Putamen (tissue), 1 donor: ENCODE measurements around the gene PANK4.
"Not testable (repeated sequence)": the region's sequence is repeated elsewhere in the genome, so short reads cannot be mapped to it uniquely, and the experiment has no call there.

Source experiments
- DNase-seq: peaks from one replicate; pipeline ENCODE4 v3.0.0-alpha.2; 2016; ENCODE audit warnings: low spot score

Gene PANK4

GRCh38 chr1:2558861-2559260 is 32.5 kb upstream of the PANK4 start:
- DNase-seq = no peak

- no peak for DNase-seq
These were observed 32.0 kb upstream of the PANK4 start for GRCh38 chr1:2558420-2558819.

DNA sequence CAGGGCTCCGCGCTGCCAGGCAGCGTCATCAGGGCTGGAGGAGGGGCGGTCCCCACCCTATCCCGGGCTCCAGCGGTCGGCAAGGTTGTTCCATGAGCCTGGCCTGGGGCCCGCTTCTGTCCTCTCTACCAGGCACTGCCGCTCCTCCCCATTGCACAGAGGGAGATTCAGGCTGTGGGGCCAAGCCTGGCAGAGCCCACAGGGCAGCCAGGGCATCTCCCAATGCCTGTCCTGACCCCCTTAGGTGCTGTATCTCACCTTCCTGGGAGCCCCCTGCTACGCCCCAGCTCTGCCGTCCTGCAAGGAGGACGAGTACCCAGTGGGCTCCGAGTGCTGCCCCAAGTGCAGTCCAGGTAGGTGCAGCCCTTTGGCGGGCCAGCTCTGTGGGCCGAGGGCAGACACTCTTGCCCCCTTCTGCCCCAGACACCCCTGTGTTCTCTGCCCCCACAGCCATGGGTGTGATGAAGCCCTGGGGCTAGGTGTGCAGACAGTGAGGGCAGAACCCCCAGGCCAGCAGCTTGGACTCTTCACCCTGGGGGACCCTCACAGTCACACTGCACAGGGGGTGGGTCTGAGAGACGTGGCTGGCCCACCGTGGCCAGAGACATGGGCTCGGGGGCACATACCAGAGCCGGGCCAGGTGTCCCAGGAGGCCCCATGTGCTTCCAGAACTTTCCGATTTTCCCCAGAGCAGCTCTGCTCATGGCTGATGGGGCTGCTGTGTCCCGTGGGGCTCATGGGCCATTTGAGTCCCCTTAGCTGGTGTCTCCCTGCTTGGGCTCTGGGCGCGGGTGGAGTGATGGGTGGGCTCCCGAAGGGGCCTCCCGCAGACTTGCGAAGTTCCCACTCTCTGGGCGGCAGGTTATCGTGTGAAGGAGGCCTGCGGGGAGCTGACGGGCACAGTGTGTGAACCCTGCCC is 31.3 kb upstream of the PANK4 start:
- DNase-seq = no peak

GRCh38 chr1:2556678-2557481 is 30.5 kb upstream of the PANK4 start:
- DNase-seq = no peak

DNA sequence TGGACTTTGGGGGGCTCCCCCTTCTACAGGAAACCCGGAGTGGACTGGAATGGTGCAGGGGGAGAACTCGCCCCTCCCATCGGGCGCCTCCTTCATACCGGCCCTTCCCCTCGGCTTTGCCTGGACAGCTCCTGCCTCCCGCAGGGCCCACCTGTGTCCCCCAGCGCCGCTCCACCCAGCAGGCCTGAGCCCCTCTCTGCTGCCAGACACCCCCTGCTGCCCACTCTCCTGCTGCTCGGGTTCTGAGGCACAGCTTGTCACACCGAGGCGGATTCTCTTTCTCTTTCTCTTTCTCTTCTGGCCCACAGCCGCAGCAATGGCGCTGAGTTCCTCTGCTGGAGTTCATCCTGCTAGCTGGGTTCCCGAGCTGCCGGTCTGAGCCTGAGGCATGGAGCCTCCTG is 29.9 kb upstream of the PANK4 start, which contains the start of gene TNFRSF14:
TSS of gene TNFRSF14 (plus strand) at position 95 of the 401 bp plus-strand sequence. CDS start at position 389, 294 bp downstream.
- DNase-seq = no peak

DNA sequence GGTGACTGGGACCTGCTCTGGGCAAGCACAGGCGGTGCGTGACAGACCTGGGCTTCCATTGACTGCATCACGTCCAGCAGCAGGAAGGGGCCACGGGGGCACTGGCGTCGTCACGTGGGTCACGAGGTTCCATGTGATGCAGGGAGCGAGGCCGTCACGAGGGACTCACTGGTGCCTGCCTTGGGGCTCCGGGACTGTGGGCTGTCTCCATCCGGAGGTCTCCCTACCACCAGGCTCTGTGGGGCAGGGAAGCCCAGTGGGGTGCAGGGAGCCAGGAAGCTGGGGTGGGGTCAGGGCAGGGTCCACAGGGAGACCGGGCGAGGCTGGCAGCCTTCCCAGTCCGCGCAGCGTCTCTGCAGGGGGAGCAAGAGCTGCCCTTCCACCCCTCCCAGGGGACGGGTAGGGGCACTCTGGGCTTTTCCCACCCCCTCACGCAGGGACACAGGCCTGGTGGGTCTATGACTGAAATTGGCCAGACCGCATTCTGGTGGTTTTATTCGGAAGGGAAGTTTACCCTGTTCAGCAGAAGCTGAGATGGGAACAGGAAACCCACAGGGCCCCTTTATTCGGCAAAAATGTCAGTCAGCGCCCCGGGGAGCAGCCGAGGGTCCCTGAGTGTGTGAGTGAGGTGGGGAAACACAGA is 29.4 kb upstream of the PANK4 start:
- no peak for DNase-seq

DNA sequence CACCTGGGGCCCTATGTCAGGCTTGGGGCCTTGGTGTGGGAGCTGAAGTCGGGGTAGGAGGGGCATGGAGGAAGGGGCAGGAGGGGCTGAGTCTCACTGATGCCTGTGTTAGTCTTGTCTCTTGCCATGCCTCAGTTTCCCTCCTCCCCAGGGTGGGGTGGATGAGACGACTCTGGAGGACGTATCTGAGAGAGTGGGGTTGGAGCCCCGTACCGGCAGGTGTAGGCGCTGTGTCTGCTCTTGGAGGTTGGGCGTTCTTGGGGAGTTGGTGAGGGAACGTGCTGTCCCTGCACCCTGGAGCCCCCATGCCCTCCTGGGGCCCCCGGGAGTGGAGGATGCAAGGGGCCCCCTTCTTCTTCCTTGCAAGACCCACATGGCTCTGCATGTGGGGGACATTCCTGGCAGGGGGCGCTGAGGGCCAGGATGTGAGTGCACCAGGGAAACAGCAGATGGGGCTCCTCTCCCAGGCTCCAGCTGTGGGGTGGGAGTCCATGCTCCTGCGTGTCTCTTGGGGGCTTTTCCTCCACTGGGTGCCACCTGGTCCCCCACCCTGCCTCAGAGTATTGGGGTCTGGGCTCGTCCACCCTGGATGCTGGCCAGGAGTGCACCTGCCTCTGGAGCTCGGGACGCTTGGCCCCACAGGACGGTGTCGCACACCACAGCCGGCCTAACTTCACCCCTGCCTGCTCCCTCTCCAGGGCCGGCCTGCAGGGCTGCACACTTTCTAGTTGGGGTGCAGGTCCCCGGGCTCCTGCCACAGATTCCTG is 28.4 kb upstream of the PANK4 start:
- DNase-seq = no peak

- DNase-seq = no peak
These were observed 27.6 kb upstream of the PANK4 start for GRCh38 chr1:2553871-2554620.

DNA sequence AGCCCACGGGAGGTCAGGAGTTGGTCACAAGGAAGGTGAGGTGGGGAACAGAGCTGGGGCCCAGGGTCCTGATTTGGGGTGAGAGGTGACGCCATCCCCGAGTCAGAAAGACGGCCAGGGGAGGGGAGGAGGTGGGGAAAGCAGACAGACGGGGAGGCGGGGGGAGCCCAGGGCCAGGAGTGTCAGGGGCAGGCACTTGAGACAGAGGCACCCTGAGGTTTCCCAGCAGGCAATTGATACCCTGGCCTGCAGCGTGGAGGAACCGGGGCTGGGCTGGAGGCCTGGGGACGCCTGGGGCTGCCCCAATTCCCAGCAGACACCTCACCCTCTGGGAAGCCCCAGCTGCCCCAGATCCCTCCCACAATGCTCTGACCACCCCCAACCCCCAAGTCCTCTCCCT is 26.7 kb upstream of the PANK4 start:
- DNase-seq = not testable (repeated sequence)

- DNase-seq = no peak
These were observed 25.8 kb upstream of the PANK4 start for GRCh38 chr1:2552189-2552588.

GRCh38 chr1:2551544-2551943 is 25.1 kb upstream of the PANK4 start:
- not testable (repeated sequence) for DNase-seq

DNA sequence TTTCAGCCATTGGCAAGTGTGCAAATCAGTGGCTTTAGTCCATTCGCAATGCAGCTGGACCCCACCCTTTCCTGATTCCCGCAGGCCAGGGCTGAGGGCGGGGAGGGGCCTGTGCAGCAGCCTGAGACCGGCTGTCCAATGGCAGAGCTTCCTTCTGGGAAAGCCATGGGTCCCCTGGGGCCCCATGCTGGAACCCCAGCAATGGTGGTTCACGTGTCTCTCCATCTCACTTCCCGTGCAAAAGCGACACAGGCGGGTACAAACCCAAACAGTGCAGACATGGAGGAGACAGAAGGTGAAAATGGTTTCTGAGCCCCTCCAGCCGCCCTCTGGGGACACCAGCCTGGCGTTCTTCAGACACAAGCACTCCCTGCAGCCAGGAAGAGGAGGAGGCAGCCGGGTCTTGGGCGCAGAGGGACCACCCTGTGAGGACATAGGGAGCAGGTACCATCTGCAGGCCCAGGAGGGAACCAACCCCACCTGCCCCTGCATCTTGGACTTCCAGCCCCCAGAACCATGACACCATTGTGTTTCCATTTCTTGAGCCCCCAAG is 24.0 kb upstream of the PANK4 start:
- not testable (repeated sequence) for DNase-seq

- DNase-seq = not testable (repeated sequence)
These were observed 23.1 kb upstream of the PANK4 start for GRCh38 chr1:2549367-2550029.

GRCh38 chr1:2548068-2548589 is 21.7 kb upstream of the PANK4 start:
- no peak for DNase-seq

GRCh38 chr1:2547210-2548067 is 21.0 kb upstream of the PANK4 start:
- DNase-seq = no peak

DNA sequence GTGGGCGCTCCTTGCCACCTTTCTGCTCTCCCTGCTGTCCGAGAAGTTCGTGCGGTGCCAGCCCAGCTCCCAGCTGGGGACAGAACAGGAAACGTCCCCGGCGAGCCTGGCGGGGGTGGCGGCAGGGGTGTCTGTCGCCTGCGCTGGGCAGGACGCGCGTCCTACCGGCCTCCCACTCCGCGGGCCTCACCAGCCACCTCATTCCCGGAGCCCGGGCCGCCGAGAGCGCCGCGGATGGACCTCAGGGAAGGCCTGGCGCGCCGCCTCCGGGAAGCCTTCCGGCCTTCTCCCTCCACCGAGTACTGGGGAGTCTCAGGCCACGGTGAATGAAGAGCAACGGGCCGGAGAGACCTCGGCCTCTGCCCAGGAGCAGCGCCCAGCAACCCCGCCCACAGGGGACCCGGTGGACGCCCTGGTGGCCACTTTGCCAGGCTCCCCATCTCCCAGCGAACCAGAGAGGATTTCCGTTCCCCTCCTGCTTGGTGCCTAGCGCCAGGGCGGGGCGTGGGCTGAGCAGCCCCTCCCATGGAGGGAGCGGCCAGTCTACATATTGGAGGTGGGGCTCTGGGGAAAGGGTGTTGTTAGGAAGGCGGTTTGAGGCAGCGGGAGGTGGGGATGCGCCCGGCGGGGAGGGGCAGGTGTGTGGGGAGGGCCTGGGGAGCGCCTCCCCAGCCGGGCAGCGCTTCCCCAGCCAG is 20.3 kb upstream of the PANK4 start:
- DNase-seq = no peak

DNA sequence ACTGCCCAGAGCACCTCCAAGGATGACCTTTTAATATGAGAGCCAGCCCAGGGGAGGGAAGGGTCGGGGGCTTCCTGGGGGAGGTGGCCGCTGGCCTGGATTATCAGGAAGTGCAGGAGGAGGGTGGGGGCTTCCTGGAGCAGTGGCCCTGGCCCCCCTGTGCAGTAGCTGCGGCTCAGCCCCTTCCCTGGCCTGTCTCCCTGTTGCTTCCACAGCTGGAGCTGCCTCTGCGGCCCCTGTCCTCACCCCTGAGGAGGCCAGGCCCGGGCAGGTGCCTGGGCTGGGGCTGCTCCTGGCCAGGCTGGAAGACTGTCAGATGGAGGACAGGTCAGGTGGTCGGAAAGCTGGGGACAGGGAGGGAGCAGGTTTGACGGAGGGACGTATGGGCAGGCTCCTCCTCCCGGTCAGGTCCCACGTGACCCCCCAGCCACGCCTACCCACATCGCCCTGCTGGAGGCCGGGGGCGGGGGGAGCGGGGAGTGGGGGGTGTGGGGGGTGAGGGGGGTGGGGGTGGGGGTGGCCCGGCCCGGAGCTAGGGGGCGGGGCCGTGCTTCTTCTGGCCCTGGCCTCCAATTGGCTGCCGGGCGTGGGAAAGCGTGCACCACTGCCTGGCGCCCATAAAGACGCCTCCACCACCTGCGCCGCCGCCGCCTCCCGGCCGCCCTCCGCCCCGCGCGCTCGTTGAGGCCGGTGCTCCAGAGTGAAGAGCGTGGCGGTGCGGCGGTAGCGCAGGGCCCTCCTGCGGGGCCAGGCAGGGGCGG is 19.5 kb upstream of the PANK4 start:
- no peak for DNase-seq
